Stomach (tissue), 9 donors: Measurements from ENCODE around the gene HAPSTR1. TPM values are rescaled to one million over a fixed set of nuclear protein-coding genes. Genes with fewer than 3 reads are reported as not detected.
A peak's percentile ranks its signal among the peaks of the same experiment; 100 is the strongest.

Experiments
- DNase-seq, 2 donors: peaks; one replicate each; pipeline versions ENCODE4 v3.0.0 to v3.0.0-alpha.2; 2013 to 2019
- H3K27ac ChIP-seq, 5 donors: fragments of 200-600 bp in 4 of 5; sonication (generic) in 4 of 5; one replicate each; pipeline ENCODE4 v1.5.1; 2013 to 2019; ENCODE audit warnings: mild to moderate bottlenecking in 1 of 5, moderate library complexity in 1 of 5
- H3K27me3 ChIP-seq, 3 donors: fragments of 200-600 bp; sonication (generic); one replicate each; pipeline ENCODE4 v1.5.1; 2017 to 2019; ENCODE audit warnings: mixed run types in 1 of 3
- H3K36me3 ChIP-seq, 4 donors: fragments of 200-600 bp; sonication (generic); 1 replicate in 3 of 4; 2 replicates in 1 of 4; pipeline ENCODE4 v1.5.1; 2016 to 2019
- H3K4me1 ChIP-seq, 4 donors: fragments of 200-600 bp; sonication (generic); one replicate each; pipeline ENCODE4 v1.5.1; 2016 to 2019
- H3K4me3 ChIP-seq, 4 donors: fragments of 200-600 bp; sonication (generic) in 3 of 4; one replicate each; pipeline ENCODE4 v1.5.1; 2016 to 2019; ENCODE audit warnings: mild to moderate bottlenecking in 1 of 4
- H3K9me3 ChIP-seq, 4 donors: fragments of 200-600 bp; sonication (generic); one replicate each; pipeline ENCODE4 v1.5.1; 2016 to 2019
- EP300 ChIP-seq: sonication (generic); formaldehyde crosslinking; IDR thresholded peaks from one replicate; pipeline ENCODE4 v1.6.1; 2017; ENCODE audit warnings: antibody characterized with exemption
- POLR2A ChIP-seq, 4 donors: fragments of 450-650 bp; IDR thresholded peaks; one replicate each; pipeline ENCODE4 v1.6.1; 2016; ENCODE audit warnings: antibody characterized with exemption in 4 of 4, control low read depth in 2 of 4, mild to moderate bottlenecking in 1 of 4, moderate library complexity in 1 of 4
- POLR2AphosphoS5 ChIP-seq, 3 donors: sonication (generic); formaldehyde crosslinking; IDR thresholded peaks; one replicate each; pipeline ENCODE4 v1.6.1; 2016; ENCODE audit warnings: antibody characterized with exemption in 3 of 3
- WGBS, 5 donors: extraction: QIAGEN DNeasy Blood & Tissue Kit in 3 of 5; methylation state at CpG; one replicate each; pipeline versions ENCODE4 v1.1.5 to v1.1.7; 2013 to 2018; 5-methylcytosine and 5-hydroxymethylcytosine counted together
- intact Hi-C: fragments of 100-400 bp; cut with DNase I; formaldehyde crosslinking; loops from one replicate; pipeline ENCODE4 v1.15.1; 2023; ENCODE audit warnings: low total_unique reads
- polyA plus RNA-seq, 3 donors: library from polyadenylated mRNA; stranded (reverse); fragments of 200-250 nt; gene quantifications; one replicate each; pipeline ENCODE4 v1.2.3, GENCODE V29; 2013
- total RNA-seq, 5 donors: library from RNA; depleted of rRNA; stranded (reverse); fragments of >200 nt; gene quantifications; one replicate each; pipeline versions ENCODE4 v1.1.0 to v1.2.3, GENCODE V29; 2014 to 2016
- TF ChIP-seq, protein P1 (sequence below), 7 experiments: fragments of 450-650 bp in 4 of 7; fragments of 200-600 bp in 3 of 7; sonication (generic) in 3 of 7; IDR thresholded peaks; one replicate each; pipeline ENCODE4 v1.5.1; 2016 to 2019; ENCODE audit warnings: antibody characterized with exemption in 7 of 7, control low read depth in 2 of 7, mild to moderate bottlenecking in 1 of 7
- donor health status: healthy with polysubstance abuse.
- donor health status: Bipolar disorder and iron deficiency.
- donor health status: healthy.

Gene HAPSTR1
- total and polyA plus RNA-seq, 8 donors, result 6.6 to 84.1 (median 37.4) TPM

DNA sequence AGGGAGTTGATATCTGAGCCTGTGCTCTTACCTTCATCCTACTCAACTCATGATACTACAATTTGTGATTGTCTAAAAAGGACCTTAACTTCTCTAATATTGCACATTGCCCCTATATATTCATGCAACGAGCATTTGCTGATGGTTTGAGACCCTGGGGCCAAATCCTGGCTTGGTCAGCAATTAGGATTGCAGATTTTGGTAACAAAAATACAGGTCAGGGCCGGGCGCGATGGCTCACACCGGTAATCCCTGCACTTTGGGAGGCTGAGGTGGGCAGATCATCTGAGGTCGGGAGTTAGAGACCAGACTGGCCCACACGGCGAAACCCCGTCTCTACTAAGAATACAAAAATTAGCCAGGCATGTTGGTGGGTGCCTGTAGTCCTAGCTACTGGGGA lies 35.4 kb upstream of the HAPSTR1 start:
- Histone ChIP-seq H3K36me3 (no peaks in the 10 kb centered on the region), H3K4me3 (no peak overlapping the region), H3K27ac (no peak overlapping the region), H3K4me1 (peaks cover 0 to 6% (median under 1%) of the 10 kb centered on the region in 4 donors), H3K9me3 (no peaks in the 10 kb centered on the region), H3K27me3 (peaks cover 0 to 5% (median 0%) of the 10 kb centered on the region in 3 donors)
- TF ChIP-seq POLR2AphosphoS5 (IDR thresholded peaks at IDR 0.05) (no peak), POLR2A (IDR thresholded peaks at IDR 0.05) (no peak), EP300 (no peak)
- TF ChIP-seq, protein P1, sequence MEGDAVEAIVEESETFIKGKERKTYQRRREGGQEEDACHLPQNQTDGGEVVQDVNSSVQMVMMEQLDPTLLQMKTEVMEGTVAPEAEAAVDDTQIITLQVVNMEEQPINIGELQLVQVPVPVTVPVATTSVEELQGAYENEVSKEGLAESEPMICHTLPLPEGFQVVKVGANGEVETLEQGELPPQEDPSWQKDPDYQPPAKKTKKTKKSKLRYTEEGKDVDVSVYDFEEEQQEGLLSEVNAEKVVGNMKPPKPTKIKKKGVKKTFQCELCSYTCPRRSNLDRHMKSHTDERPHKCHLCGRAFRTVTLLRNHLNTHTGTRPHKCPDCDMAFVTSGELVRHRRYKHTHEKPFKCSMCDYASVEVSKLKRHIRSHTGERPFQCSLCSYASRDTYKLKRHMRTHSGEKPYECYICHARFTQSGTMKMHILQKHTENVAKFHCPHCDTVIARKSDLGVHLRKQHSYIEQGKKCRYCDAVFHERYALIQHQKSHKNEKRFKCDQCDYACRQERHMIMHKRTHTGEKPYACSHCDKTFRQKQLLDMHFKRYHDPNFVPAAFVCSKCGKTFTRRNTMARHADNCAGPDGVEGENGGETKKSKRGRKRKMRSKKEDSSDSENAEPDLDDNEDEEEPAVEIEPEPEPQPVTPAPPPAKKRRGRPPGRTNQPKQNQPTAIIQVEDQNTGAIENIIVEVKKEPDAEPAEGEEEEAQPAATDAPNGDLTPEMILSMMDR (IDR thresholded peaks at IDR 0.05), result no peak
- WGBS, 5 donors, result 81 to 91% (median 86%) methylated on average over 9 of the region's 9 CpGs
- DNase-seq, result no peak
- intact Hi-C loops, result no loop called here

DNA sequence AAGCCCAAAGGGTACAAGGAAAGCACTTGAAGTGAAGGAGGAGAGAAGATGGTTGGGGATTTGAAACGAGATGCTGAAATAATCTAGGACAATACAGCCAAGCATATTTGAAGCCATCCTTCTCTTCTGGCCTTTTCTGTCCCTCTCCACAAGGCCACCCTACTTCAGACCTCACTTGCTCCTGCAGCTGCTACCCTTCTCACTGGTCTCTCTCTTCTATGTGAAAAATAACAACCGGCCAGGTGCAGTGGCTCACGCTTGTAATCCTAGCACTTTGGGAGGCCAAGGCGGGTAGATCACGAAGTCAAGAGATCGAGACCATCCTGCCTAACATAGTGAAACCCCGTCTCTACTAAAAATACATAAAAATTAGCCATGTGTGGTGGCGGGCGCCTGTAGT lies 33.2 kb upstream of the HAPSTR1 start:
- no peak for TF ChIP-seq EP300
- Histone ChIP-seq H3K4me1 (peaks cover 0 to 8% (median under 1%) of the 10 kb centered on the region in 4 donors), H3K27ac (no peak overlapping the region), H3K36me3 (no peaks in the 10 kb centered on the region), H3K27me3 (peaks cover 0 to 1% (median 0%) of the 10 kb centered on the region in 3 donors), H3K4me3 (no peak overlapping the region), H3K9me3 (no peaks in the 10 kb centered on the region)
- intact Hi-C loops, result no loop called here
- 90 to 93% (median 91%) methylated on average over 9 of the region's 9 CpGs for WGBS, 5 donors
- DNase-seq, result no peak

DNA sequence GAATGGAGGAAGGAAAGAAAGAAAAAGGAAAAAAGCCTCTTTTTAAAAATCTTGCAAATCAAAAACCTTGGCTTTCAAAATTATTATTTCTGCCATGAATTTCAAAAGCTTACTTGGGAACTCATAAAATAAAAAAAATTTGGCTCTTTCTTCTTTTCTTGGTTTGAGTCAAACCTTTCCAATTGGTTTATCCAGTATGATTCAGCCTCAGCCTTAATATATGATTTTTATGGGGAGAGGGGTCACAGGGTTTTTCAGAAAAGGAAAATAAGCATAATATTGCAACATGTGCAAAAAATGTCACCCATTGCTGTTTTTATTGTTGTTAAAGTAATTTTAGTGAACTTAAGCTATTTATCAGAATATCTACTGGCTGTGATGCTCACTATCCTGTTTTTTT lies 31.2 kb upstream of the HAPSTR1 start:
- no peak overlapping the region for H3K4me3 ChIP-seq

DNA sequence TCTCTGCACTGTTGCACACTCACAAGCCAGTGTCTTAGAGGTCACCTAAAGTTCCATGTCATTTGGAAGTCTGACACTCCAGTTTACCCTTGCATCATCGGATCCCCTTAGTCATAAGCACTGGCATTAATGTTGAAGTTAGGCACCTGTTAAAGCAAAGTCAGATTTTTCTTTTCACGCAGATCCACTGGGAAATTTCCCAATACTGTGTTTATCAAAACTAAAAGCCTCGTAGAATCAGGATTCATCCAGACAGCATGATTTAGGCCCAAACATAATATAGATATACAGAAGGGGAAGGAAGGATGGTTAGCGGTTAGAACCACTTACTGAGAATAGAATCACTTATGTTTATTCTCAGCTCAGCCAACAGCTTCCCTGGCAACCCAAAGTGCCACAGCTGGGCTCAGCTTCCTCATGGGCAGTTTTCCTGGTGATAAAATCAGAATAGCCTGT lies 30.1 kb upstream of the HAPSTR1 start:
- DNase-seq, result peak in 1 of 2 donors; percentile 44

More for the DNA sequence above, 31.2 kb upstream of the HAPSTR1 start:
- intact Hi-C loops, result no loop called here
- Histone ChIP-seq H3K4me1 (peaks cover 0 to 8% (median 0%) of the 10 kb centered on the region in 4 donors), H3K36me3 (no peaks in the 10 kb centered on the region), H3K27ac (peak overlapping the region in 1 of 5 donors; percentile 15), H3K9me3 (no peaks in the 10 kb centered on the region), H3K27me3 (no peaks in the 10 kb centered on the region)
- DNase-seq, result no peak
- TF ChIP-seq POLR2A (IDR thresholded peaks at IDR 0.05) (no peak), POLR2AphosphoS5 (IDR thresholded peaks at IDR 0.05) (no peak), EP300 (no peak)
- TF ChIP-seq, protein P1 (IDR thresholded peaks at IDR 0.05), result no peak

DNA sequence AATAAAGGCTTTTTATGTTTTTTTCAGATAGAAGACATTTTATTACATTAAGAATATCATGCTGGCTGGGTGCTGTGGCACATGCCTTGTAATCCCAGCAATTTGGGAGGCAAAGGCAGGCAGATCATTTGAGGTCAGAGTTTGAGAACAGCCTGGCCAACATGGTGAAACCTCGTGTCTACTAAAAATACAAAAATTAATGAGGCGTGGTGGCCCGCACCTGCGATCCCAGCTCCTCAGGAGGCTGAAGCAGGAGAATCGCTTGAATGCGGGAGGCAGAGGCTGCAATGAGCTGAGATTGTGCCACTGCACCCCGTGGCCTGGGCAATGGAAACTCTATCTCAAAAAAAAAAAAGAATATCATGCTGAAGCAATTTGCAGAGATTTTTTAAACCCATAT lies 29.1 kb upstream of the HAPSTR1 start:
- Histone ChIP-seq H3K9me3 (no peaks in the 10 kb centered on the region), H3K36me3 (no peaks in the 10 kb centered on the region), H3K27ac (no peak overlapping the region), H3K27me3 (no peaks in the 10 kb centered on the region), H3K4me3 (no peak overlapping the region), H3K4me1 (peaks cover 0 to 8% (median 0%) of the 10 kb centered on the region in 4 donors)
- TF ChIP-seq POLR2A (IDR thresholded peaks at IDR 0.05) (no peak), EP300 (no peak), POLR2AphosphoS5 (IDR thresholded peaks at IDR 0.05) (no peak)
- TF ChIP-seq, protein P1 (IDR thresholded peaks at IDR 0.05), result no peak
- WGBS, 5 donors, result 81 to 90% (median 86%) methylated on average over 7 of the region's 7 CpGs
- intact Hi-C loops, result no loop called here
- DNase-seq, result no peak

More for the DNA sequence above, 30.1 kb upstream of the HAPSTR1 start:
- 34 to 56% (median 44%) methylated on average over 4 of the region's 4 CpGs for WGBS, 5 donors
- Histone ChIP-seq H3K27ac (peak overlapping the region in 1 of 5 donors; percentile 1), H3K27me3 (no peaks in the 10 kb centered on the region), H3K4me1 (peaks cover 0 to 8% (median 0%) of the 10 kb centered on the region in 4 donors), H3K36me3 (no peaks in the 10 kb centered on the region), H3K9me3 (no peaks in the 10 kb centered on the region), H3K4me3 (no peak overlapping the region)
- peak in 2 of 3 donors; percentile 16 to 74 for TF ChIP-seq POLR2AphosphoS5 (IDR thresholded peaks at IDR 0.05)
- TF ChIP-seq, protein P1 (IDR thresholded peaks at IDR 0.05), result no peak
- intact Hi-C loops, result no loop called here
